Upper lobe of left lung (tissue), 6 donors: Measurements from ENCODE around the gene NATD1. TPM values are rescaled to one million over a fixed set of nuclear protein-coding genes. Genes with fewer than 3 reads are reported as not detected.

Experiments
- ATAC-seq, 2 donors: fragments of 200-7000 bp; cut with Tn5 transposase; one replicate each; pipeline ENCODE4 v1.9.1; 2022; ENCODE audit warnings: mild to moderate bottlenecking in 2 of 2, moderate library complexity in 2 of 2; ENCODE audit not compliant: low FRiP score in 2 of 2
- DNase-seq, 2 donors: peaks; one replicate each; pipeline ENCODE4 v3.0.0-alpha.2; 2019 to 2020
- H3K27ac ChIP-seq, 4 donors: fragments of 200-600 bp; sonication (generic); one replicate each; pipeline ENCODE4 v1.5.1; 2016 to 2019
- H3K27me3 ChIP-seq, 4 donors: fragments of 200-600 bp; sonication (generic); one replicate each; pipeline ENCODE4 v1.5.1; 2017 to 2019
- H3K36me3 ChIP-seq, 4 donors: fragments of 200-600 bp; sonication (generic); one replicate each; pipeline ENCODE4 v1.5.1; 2016 to 2019
- H3K4me1 ChIP-seq, 4 donors: fragments of 200-600 bp; sonication (generic); one replicate each; pipeline ENCODE4 v1.5.1; 2018 to 2019
- H3K4me3 ChIP-seq, 4 donors: fragments of 200-600 bp; sonication (generic); one replicate each; pipeline ENCODE4 v1.5.1; 2017 to 2019; ENCODE audit warnings: mild to moderate bottlenecking in 2 of 4, moderate library complexity in 1 of 4
- H3K9me3 ChIP-seq, 4 donors: fragments of 200-600 bp; sonication (generic); one replicate each; pipeline ENCODE4 v1.5.1; 2018 to 2019
- CTCF ChIP-seq, 6 experiments: fragments of 450-650 bp in 4 of 6; fragments of 200-600 bp in 2 of 6; sonication (generic) in 2 of 6; IDR thresholded peaks; one replicate each; pipeline ENCODE4 v1.5.1; 2016 to 2019; ENCODE audit warnings: antibody characterized with exemption in 6 of 6
- EP300 ChIP-seq, 4 donors: sonication (generic); formaldehyde crosslinking; IDR thresholded peaks; one replicate each; pipeline ENCODE4 v1.5.1; 2017; ENCODE audit warnings: antibody characterized with exemption in 4 of 4, control low read depth in 2 of 4
- POLR2A ChIP-seq, 4 donors: fragments of 450-650 bp; IDR thresholded peaks; one replicate each; pipeline ENCODE4 v1.5.1; 2016 to 2017; ENCODE audit warnings: antibody characterized with exemption in 4 of 4, mild to moderate bottlenecking in 2 of 4
- POLR2AphosphoS5 ChIP-seq, 2 donors: sonication (generic); formaldehyde crosslinking; IDR thresholded peaks; one replicate each; pipeline ENCODE4 v1.5.1; 2017; ENCODE audit warnings: antibody characterized with exemption in 2 of 2
- whole genome bisulfite sequencing, 2 donors: methylation state at CpG; one replicate each; pipeline ENCODE4 v1.1.5; 2017 to 2018; 5-methylcytosine and 5-hydroxymethylcytosine counted together
- small RNA-seq, 4 donors: library from RNA; depleted of rRNA; stranded (forward); fragments of <200 nt; gene quantifications; one replicate each; pipeline ENCODE3, GENCODE V24; 2016
- total RNA-seq, 6 donors: library from RNA; depleted of rRNA in 4 of 6; stranded (reverse); fragments of >200 nt in 4 of 6; gene quantifications; one replicate each; pipeline versions ENCODE4 v1.1.0 to v1.2.1, GENCODE V29; 2016 to 2021
- donor health status: DM: no; HTN: no; CAD: no; lungs with moderate emphysema.
- donor health status: DM: no; HTN: yes; CAD: no; lungs with severe emphysema.

NATD1 gene
- total RNA-seq, 6 donors from 2014 or later, result 11.2 to 32.5 (median 16.1) TPM

- ATAC-seq, result no peak
These were observed 61.5 kb downstream of the NATD1 start for GRCh38 chr17:21191698-21192097.

DNA sequence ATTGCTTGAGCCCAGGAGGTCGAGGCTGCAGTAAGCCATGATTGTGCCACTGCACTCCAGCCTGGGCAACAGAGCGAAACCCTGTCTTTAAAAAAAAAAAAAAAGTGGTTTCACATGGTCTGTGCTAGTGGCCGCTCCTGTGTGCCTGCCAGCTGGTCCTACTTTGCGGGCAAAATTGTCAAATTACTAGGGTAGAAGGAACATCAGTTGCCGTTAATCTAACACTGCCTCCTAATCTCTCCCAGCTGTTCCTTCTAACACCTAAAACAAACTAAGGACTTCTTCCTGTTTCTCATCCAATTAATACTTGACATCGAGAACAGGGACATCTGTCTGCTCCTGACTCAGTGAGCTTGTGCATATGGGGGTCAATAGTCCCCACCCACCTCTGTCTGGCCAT lies 63.1 kb downstream of the NATD1 start:
- Histone ChIP-seq H3K4me3 (no peak overlapping the region), H3K4me1 (peaks cover 8 to 18% (median 11%) of the 10 kb centered on the region in 4 donors), H3K36me3 (peaks cover 0 to 35% (median 9%) of the 10 kb centered on the region in 4 donors), H3K27me3 (no peaks in the 10 kb centered on the region), H3K27ac (no peak overlapping the region), H3K9me3 (no peaks in the 10 kb centered on the region)
- ATAC-seq, result no peak
- WGBS, 2 donors, result 96 to 97% methylated on average over 6 of the region's 6 CpGs
- TF ChIP-seq CTCF (IDR thresholded peaks at IDR 0.05) (no peak), POLR2A (IDR thresholded peaks at IDR 0.05) (no peak), POLR2AphosphoS5 (IDR thresholded peaks at IDR 0.05) (no peak), EP300 (IDR thresholded peaks at IDR 0.05) (no peak)
- no peak for DNase-seq

More at GRCh38 chr17:21191698-21192097, 61.5 kb downstream of the NATD1 start:
- H3K4me1 ChIP-seq, result peaks cover 4 to 13% (median 10%) of the 10 kb centered on the region in 4 donors
- no peak for DNase-seq
- peak overlapping the region in 1 of 4 donors; percentile 7 for H3K27ac ChIP-seq
- H3K27me3 ChIP-seq, result no peaks in the 10 kb centered on the region
- 38 to 76% methylated on average over 2 of the region's 2 CpGs for WGBS, 2 donors
- peaks cover 0 to 32% (median 7%) of the 10 kb centered on the region in 4 donors for H3K36me3 ChIP-seq
- no peaks in the 10 kb centered on the region for H3K9me3 ChIP-seq
- H3K4me3 ChIP-seq, result no peak overlapping the region
- TF ChIP-seq CTCF (IDR thresholded peaks at IDR 0.05), result no peak
- no peak for TF ChIP-seq POLR2AphosphoS5 (IDR thresholded peaks at IDR 0.05)
- TF ChIP-seq EP300 (IDR thresholded peaks at IDR 0.05), result no peak
- no peak for TF ChIP-seq POLR2A (IDR thresholded peaks at IDR 0.05)

- no peaks in the 10 kb centered on the region for H3K9me3 ChIP-seq
- WGBS, 2 donors, result 100% methylated on average over 4 of the region's 4 CpGs; no CpG with 5 or more reads in 1 of the 2 donors
- TF ChIP-seq POLR2AphosphoS5 (IDR thresholded peaks at IDR 0.05) (no peak), EP300 (IDR thresholded peaks at IDR 0.05) (no peak), POLR2A (IDR thresholded peaks at IDR 0.05) (no peak), CTCF (IDR thresholded peaks at IDR 0.05) (no peak)
- peaks cover 7 to 17% (median 8%) of the 10 kb centered on the region in 4 donors for H3K4me1 ChIP-seq
- H3K27me3 ChIP-seq, result no peaks in the 10 kb centered on the region
- peaks cover 0 to 42% (median 16%) of the 10 kb centered on the region in 4 donors for H3K36me3 ChIP-seq
- H3K4me3 ChIP-seq, result no peak overlapping the region
- ATAC-seq (no peak), DNase-seq (no peak)
- H3K27ac ChIP-seq, result no peak overlapping the region
These were observed 63.8 kb downstream of the NATD1 start for GRCh38 chr17:21189361-21189760.

Small RNA genes lying within 50 kb of the gene (small RNA-seq; reads per million reads assigned to genes)
- 0 reads per million in 4 donors for gene RN7SL426P

Other genes starting within 250 kb of the NATD1 start
- gene USP22, start 210.4 kb downstream of the NATD1 start, total RNA-seq, result 100 to 1,000 TPM; 134 to 302 (median 177) TPM
- gene DHRS7B, start 126.4 kb downstream of the NATD1 start, total RNA-seq, result 10 to 100 TPM; 16.8 to 47.2 (median 30.2) TPM
- gene TMEM11, start 39.2 kb downstream of the NATD1 start, total RNA-seq, result 10 to 100 TPM; 13.0 to 38.9 (median 21.6) TPM
- 100 to 1,000 TPM in 1 of 6 donors, 10 to 100 TPM in 5; 45.1 to 134 (median 79.5) TPM for gene MAP2K3, start 31.3 kb upstream of the NATD1 start, total RNA-seq
- gene KCNJ12, start 122.9 kb upstream of the NATD1 start, total RNA-seq, result 1 to 10 TPM; 1.2 to 3.8 (median 2.0) TPM